ENCODE measurements around the gene SUPT16H.
"Not testable (repeated sequence)": the region's sequence is repeated elsewhere in the genome, so short reads cannot be mapped to it uniquely, and the experiment has no call there.

Gene SUPT16H

GRCh38 chr14:21367582-21368144 is 16.2 kb downstream of the SUPT16H start:
- no peak for DNase-seq (ENCODE audit: low read depth)

DNA sequence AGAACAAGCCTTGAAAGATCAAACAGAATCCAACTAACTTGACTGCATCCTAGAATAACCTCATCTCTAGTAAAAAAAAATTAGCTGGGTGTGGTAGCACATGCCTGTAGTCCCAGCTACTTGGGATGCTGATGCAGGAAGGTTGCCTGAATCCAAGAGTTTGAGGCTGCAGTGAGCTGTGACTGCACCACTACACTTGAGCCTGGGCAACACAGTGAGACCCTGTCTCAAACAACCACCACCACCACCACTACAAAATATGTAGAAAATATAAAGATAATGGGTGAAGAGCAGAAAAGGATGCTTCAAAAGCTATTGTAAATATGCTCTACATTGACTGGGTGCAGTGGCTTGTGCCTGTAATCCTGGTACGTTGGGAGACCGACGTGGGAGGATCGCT is 27.3 kb downstream of the SUPT16H start:
- no peak for DNase-seq (ENCODE audit: low read depth)

DNA sequence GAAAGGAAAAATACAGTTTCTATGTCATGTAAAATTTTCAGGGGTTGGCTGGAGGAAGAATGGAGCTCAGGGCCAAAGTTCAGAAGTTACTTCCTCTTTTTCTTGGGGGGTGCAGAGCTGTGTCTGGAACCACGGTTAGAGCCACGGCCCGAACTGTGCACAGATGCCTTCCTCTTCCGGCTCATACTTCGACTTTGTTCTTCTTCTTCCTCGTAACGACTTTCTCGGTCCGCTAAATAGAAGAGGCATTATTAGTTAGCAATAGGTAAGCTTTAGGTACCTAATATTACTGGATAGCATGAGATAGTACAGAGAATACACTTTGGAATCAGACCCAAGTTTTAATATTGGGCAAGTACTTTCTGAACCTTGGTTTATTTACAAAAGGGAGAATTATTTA is 31.2 kb downstream of the SUPT16H start:
- DNase-seq (ENCODE audit: low read depth), result no peak

- no peak for DNase-seq (ENCODE audit: low read depth)
Observed at GRCh38 chr14:21350539-21350938, 33.3 kb downstream of the SUPT16H start.

- DNase-seq (ENCODE audit: low read depth), result no peak
Observed at GRCh38 chr14:21347201-21347600, 36.6 kb downstream of the SUPT16H start.

DNA sequence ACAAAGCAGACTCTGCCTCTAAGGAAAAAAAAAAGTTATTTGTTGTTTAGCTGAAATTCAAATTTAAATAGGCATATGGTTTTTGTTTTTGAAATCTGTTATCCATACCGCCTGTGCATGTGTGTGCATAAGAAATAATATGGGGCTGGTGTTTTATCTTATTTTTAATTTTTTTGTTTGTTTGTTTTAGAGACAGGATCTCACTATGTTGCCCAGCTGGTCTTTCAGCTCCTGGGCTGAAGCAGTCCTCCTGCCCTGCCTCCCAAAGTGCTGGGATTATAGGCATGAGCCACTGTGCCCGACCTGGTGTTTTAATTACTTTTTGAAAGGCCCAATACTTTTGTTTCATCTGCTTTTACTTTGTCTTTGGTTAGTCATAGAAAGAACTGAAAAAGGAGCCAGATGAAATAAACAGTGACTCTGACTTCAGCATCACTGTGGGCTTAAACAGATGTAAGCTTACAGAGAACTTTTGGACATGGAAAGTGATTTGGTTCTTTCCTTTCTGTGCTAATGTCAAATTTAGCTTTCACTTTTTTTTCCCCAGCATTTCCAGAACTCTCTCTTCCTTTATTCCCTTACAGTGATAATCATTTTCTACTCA is 37.2 kb downstream of the SUPT16H start:
- DNase-seq (ENCODE audit: low read depth), result peak; percentile 23

GRCh38 chr14:21343035-21343794 is 40.6 kb downstream of the SUPT16H start:
- no peak for DNase-seq (ENCODE audit: low read depth)

- no peak for DNase-seq (ENCODE audit: low read depth)
Observed at GRCh38 chr14:21334202-21334906, 49.5 kb downstream of the SUPT16H start.

- DNase-seq (ENCODE audit: low read depth), result no peak
Observed at GRCh38 chr14:21332950-21333349, 50.9 kb downstream of the SUPT16H start.

DNA sequence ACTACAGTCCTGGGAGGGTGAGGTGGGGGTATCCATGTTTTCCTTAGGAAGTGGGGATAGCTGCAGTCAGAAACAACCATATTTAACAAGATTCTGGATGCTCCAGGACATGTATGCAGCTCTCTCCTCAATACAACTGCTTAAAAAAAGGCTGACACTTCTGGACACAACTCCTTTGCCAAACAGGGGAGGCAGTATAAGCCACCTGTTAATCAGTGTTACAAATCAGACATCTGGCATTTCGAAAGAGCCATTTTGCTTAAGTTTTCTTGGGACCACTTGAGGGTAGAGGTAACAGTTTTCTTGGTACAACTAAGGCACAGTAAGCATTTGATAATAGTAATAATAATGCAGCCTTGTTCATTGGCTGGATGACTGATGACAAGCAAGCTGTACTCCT is 56.8 kb downstream of the SUPT16H start:
- no peak for DNase-seq (ENCODE audit: low read depth)

GRCh38 chr14:21322716-21323115 is 61.1 kb downstream of the SUPT16H start:
- DNase-seq (ENCODE audit: low read depth), result no peak

GRCh38 chr14:21320913-21321312 is 62.9 kb downstream of the SUPT16H start:
- DNase-seq (ENCODE audit: low read depth), result no peak

- DNase-seq (ENCODE audit: low read depth), result no peak
Observed at GRCh38 chr14:21317398-21317797, 66.4 kb downstream of the SUPT16H start.

DNA sequence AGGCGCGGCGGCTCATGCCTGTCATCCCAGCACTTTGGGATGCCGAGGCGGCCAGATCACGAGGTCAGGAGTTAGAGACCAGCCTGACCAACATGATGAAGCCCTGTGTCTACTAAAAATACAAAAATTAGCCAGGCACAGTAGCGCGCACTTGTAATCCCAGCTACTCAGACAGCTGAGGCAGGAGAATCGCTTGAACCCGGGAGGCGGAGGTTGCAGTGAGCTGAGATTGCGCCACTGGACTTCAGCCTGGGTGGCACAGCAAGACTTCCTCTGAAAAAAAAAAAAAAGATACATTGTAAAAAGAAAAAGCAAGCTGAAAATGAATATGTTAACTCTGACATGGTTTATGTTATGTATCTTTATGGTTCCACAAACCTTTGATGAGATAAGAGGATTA is 70.3 kb downstream of the SUPT16H start:
- no peak for DNase-seq (ENCODE audit: low read depth)

DNA sequence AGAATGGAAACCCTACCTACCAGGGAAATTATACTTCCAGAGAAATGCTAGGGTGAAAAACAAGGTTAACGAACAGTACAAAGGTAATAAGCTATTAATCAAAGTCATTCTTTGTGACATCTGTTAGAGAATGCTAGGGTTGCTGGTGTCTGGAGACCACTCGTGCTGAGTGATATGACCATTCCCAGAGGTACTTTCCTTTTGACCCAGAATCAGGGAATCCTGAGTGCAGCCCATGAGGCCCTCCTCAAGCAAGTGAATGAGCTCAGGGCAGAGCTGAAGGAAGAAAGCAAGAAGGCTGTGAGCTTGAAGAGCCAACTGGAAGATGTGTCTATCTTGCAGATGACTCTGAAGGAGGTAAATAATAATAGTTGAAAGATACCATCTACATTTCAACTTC is 72.2 kb downstream of the SUPT16H start:
- DNase-seq (ENCODE audit: low read depth), result no peak

DNA sequence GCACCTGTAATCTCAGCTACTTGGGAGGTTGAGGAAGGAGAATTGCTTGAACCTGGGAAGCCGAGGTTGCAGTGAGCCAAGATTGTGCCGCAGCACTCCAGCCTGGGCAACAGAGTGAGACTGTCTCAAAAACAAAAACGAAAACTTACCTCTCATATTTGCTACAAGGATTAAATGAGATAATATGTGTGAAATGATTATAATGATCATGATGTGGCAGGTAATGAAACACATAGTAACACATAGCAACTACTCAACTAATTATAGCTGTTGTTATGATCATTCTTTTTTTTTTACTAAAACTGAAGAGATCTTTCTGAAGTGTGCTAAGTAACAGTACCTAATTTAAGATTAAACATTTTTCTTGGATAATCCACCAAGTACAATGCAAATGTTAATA is 73.9 kb downstream of the SUPT16H start:
- DNase-seq (ENCODE audit: low read depth), result no peak

GRCh38 chr14:21309238-21309636 is 74.6 kb downstream of the SUPT16H start:
- DNase-seq (ENCODE audit: low read depth), result no peak

DNA sequence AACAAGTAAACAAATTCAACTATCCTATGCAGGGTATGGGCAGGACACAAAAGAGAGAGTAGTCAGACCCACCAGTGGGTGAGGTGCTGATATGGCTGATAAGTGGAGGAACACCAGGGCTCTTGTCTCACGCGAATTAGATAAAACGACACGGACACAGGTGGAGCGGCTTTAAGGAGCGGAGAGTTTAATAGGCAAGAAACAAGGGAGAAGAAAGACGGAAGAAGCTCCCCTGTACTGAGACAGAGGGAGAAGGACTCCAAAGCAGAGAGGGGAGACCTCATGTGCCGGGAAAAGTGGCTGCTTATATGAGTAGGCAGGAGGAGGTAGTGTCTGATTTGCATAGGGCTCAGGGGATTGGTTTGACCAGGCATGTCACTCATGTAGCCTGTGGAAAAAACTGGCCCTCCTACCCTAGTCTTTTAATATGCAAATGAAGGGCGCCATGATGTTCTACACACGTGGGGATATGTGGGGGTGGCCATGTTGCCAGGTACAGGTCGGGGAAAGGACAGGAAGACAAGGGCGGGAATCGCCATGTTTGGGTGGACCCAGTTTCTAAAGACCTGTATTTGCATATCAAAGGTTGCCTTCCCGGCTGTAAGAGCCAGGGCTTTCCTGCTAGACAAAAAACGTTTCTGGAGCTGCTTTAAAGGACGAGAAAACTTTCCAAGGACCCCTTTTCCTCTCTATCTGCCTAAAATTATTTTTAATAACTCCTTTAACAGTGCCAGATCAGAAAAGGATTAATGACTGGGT is 75.2 kb downstream of the SUPT16H start:
- DNase-seq (ENCODE audit: low read depth), result peak; percentile 28

GRCh38 chr14:21308132-21308478 is 75.7 kb downstream of the SUPT16H start:
- no peak for DNase-seq (ENCODE audit: low read depth)

GRCh38 chr14:21307637-21308036 is 76.2 kb downstream of the SUPT16H start:
- no peak for DNase-seq (ENCODE audit: low read depth)

DNA sequence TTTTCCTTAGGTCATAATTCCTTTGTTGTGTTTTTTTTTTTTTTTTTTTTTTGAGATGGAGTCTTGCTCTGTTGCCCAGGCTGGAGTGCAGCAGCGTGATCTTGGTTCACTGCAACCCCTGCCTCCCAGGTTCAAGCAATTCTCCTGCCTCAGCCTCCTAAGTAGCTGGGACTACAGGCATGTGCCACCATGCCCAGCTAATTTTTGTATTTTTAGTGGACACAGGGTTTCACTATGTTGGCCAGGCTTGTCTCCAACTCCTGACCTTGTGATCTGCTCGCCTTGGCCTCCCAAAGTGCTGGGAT is 81.0 kb downstream of the SUPT16H start:
- DNase-seq (ENCODE audit: low read depth), result not testable (repeated sequence)

DNA sequence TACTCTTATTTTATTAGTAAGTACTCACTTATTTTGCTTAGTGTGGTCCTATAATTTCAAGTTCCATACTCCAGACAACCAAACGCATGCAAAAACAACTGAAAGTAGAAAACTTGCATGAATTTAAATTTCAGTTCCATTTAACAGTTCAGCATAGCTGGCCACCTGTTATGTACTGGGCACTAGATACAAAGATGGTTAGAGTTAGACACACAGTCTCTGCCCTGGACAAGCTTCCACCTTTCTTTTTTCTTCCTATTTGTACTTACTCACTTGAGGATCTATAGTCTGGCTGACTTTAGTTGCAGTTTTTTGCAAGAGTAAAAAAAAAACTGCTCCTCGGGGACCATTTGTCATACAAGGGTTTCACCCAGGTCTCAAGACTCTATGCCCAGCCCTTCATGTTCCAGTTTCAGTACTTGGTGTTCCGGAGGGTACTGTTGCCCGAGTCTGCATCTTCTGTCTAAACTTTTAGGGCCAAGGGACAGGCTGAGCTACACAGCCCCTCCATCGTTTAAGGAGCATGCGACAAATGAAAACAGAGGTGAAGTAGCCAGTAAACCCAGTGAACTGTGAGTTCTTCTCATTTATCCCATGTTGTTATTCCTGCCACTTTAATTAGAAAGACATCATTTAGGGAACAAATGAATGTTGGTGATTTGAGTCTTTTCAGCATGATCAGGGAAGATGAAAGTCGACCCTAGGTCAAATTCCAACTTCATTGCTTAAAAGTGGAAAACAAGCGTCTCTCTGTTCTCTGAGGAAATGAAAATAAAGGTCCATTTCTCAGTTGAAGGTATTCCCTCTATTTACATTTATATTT is 81.6 kb downstream of the SUPT16H start:
- no peak for DNase-seq (ENCODE audit: low read depth)
